Smooth muscle cell (in vitro differentiated cells): Measurements from ENCODE around the gene ZBTB16. TPM values are rescaled to one million over a fixed set of nuclear protein-coding genes. Genes with fewer than 3 reads are reported as not detected.

Experiments
- DNase-seq: peaks from one replicate; lab custom pipeline; 2025; ENCODE audit not compliant: unreplicated experiment; lab: John Stamatoyannopoulos, UW
- H2AFZ ChIP-seq: fragments of 200-600 bp; sonication (generic); 2 replicates; pipeline ENCODE4 v1.6.0; 2016; ENCODE audit warnings: antibody characterized with exemption, low read depth, mild to moderate bottlenecking
- H3F3A ChIP-seq: fragments of 200-600 bp; sonication (generic); 2 replicates; pipeline ENCODE4 v1.6.0; 2017; ENCODE audit warnings: antibody characterized with exemption, low read depth
- H3K27ac ChIP-seq: fragments of 200-600 bp; sonication (generic); 2 replicates; pipeline ENCODE4 v1.5.1; 2016; ENCODE audit warnings: low read depth, mild to moderate bottlenecking
- H3K27me3 ChIP-seq: fragments of 200-600 bp; sonication (generic); 2 replicates; pipeline ENCODE4 v1.6.1; 2016; ENCODE audit warnings: low read depth, mild to moderate bottlenecking
- H3K36me3 ChIP-seq: fragments of 200-600 bp; sonication (generic); 2 replicates; pipeline ENCODE4 v1.5.1; 2016; ENCODE audit warnings: low read depth
- H3K4me1 ChIP-seq: fragments of 200-600 bp; sonication (generic); 2 replicates; pipeline ENCODE4 v1.5.1; 2016; ENCODE audit warnings: low read depth
- H3K4me2 ChIP-seq: fragments of 200-600 bp; sonication (generic); 2 replicates; pipeline ENCODE4 v1.6.0; 2016; ENCODE audit warnings: mild to moderate bottlenecking
- H3K4me3 ChIP-seq: fragments of 200-600 bp; sonication (generic); 2 replicates; pipeline ENCODE4 v1.5.1; 2016; ENCODE audit warnings: mild to moderate bottlenecking
- H3K79me2 ChIP-seq: fragments of 200-600 bp; sonication (generic); 2 replicates; pipeline ENCODE4 v1.6.0; 2016; ENCODE audit warnings: low read depth, mild to moderate bottlenecking
- H3K9ac ChIP-seq: fragments of 200-600 bp; sonication (generic); 2 replicates; pipeline ENCODE4 v1.6.0; 2016; ENCODE audit warnings: low read depth
- H3K9me3 ChIP-seq: fragments of 200-600 bp; sonication (generic); replicated peaks from 2 replicates; pipeline ENCODE4 v1.5.1; 2016; ENCODE audit warnings: low read depth
- H4K20me1 ChIP-seq: fragments of 200-600 bp; sonication (generic); 2 replicates; pipeline ENCODE4 v1.6.0; 2016; ENCODE audit warnings: low read depth
- WGBS: methylation state at CpG from one replicate; pipeline ENCODE4 v1.1.7; 2016; ENCODE audit warnings: low lambda C conversion rate; 5-methylcytosine and 5-hydroxymethylcytosine counted together
- polyA plus RNA-seq: library from polyadenylated mRNA; unstranded; fragments of >200 nt; fragmentation: Nextera tagmentation; extraction: Ambion mirVana; gene quantifications from 2 replicates; pipeline ENCODE4 v1.2.1, GENCODE V29; 2016
- total RNA-seq: library from RNA; depleted of rRNA; stranded (reverse); fragments of >200 nt; gene quantifications from 2 replicates; pipeline ENCODE4 v1.2.3, GENCODE V29; 2014
- TF ChIP-seq, protein P1 (sequence below): fragments of 200-600 bp; sonication (generic); IDR thresholded peaks from 2 replicates; pipeline ENCODE4 v1.5.1; 2017; ENCODE audit warnings: borderline replicate concordance, mild to moderate bottlenecking, antibody characterized with exemption; ENCODE audit not compliant: insufficient read depth, poor library complexity, severe bottlenecking

ZBTB16 gene
- total and polyA plus RNA-seq, 2 experiments from 2014 or later: not detected

DNA sequence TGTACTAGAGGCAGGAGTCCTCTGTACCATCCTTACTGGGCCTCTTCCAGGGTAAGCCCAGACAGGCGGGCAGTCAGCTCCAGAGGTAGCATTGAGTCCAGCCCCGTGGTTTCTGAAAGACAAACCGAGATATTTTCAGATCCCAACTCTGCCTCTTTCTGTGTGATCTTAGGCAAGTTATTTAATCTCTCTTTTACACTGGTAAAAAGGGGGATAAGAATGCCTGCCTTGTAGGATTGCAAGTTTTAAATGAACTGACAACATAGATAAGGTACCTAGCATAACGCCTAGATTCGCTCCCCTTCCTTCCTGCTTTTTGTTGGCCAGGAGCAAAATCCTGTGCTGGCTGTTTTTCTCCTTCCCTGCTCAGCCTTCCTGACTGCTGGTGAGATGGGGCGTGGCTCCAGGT, 180.2 kb downstream of the ZBTB16 start:
- H3K4me1 ChIP-seq: peaks cover 14% of the 10 kb centered on the region
- H3K79me2 ChIP-seq: no peaks in the 10 kb centered on the region
- H3K9ac ChIP-seq: no peak overlapping the region
- 87% methylated on average over 6 of the region's 6 CpGs for WGBS
- no peak for DNase-seq
- H3K4me2 ChIP-seq: no peak overlapping the region
- no peaks in the 10 kb centered on the region for H3F3A ChIP-seq
- H2AFZ ChIP-seq: no peak overlapping the region
- H3K4me3 ChIP-seq: no peak overlapping the region
- no peaks in the 10 kb centered on the region for H3K36me3 ChIP-seq
- H3K9me3 ChIP-seq: no peaks in the 10 kb centered on the region
- TF ChIP-seq, protein P1, sequence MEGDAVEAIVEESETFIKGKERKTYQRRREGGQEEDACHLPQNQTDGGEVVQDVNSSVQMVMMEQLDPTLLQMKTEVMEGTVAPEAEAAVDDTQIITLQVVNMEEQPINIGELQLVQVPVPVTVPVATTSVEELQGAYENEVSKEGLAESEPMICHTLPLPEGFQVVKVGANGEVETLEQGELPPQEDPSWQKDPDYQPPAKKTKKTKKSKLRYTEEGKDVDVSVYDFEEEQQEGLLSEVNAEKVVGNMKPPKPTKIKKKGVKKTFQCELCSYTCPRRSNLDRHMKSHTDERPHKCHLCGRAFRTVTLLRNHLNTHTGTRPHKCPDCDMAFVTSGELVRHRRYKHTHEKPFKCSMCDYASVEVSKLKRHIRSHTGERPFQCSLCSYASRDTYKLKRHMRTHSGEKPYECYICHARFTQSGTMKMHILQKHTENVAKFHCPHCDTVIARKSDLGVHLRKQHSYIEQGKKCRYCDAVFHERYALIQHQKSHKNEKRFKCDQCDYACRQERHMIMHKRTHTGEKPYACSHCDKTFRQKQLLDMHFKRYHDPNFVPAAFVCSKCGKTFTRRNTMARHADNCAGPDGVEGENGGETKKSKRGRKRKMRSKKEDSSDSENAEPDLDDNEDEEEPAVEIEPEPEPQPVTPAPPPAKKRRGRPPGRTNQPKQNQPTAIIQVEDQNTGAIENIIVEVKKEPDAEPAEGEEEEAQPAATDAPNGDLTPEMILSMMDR: no peak
- no peak overlapping the region for H3K27ac ChIP-seq
- no peaks in the 10 kb centered on the region for H4K20me1 ChIP-seq
- peaks cover 25% of the 10 kb centered on the region for H3K27me3 ChIP-seq

DNA sequence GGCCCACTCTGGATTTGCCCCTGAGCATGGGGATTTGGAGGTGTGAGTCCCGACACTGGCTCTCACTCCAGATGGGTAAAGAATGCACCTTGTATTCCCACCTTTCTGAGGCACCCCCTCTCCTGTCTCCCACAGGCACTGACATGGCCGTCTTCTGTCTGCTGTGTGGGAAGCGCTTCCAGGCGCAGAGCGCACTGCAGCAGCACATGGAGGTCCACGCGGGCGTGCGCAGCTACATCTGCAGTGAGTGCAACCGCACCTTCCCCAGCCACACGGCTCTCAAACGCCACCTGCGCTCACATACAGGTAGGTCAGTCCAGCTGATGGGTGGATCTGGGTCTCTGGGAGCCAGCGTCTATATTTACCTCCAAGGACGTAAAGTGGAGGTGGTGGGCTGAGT, 182.5 kb downstream of the ZBTB16 start:
- 92% methylated on average over 15 of the region's 15 CpGs for WGBS
- peaks cover 25% of the 10 kb centered on the region for H3K27me3 ChIP-seq
- TF ChIP-seq, protein P1: no peak
- no peaks in the 10 kb centered on the region for H3F3A ChIP-seq
- no peaks in the 10 kb centered on the region for H3K36me3 ChIP-seq
- H3K9ac ChIP-seq: no peak overlapping the region
- no peaks in the 10 kb centered on the region for H3K79me2 ChIP-seq
- H3K4me3 ChIP-seq: no peak overlapping the region
- no peak overlapping the region for H2AFZ ChIP-seq
- no peak overlapping the region for H3K4me2 ChIP-seq
- no peak overlapping the region for H3K27ac ChIP-seq
- H3K9me3 ChIP-seq: no peaks in the 10 kb centered on the region
- H4K20me1 ChIP-seq: no peaks in the 10 kb centered on the region
- DNase-seq: no peak
- peaks cover 14% of the 10 kb centered on the region for H3K4me1 ChIP-seq

DNA sequence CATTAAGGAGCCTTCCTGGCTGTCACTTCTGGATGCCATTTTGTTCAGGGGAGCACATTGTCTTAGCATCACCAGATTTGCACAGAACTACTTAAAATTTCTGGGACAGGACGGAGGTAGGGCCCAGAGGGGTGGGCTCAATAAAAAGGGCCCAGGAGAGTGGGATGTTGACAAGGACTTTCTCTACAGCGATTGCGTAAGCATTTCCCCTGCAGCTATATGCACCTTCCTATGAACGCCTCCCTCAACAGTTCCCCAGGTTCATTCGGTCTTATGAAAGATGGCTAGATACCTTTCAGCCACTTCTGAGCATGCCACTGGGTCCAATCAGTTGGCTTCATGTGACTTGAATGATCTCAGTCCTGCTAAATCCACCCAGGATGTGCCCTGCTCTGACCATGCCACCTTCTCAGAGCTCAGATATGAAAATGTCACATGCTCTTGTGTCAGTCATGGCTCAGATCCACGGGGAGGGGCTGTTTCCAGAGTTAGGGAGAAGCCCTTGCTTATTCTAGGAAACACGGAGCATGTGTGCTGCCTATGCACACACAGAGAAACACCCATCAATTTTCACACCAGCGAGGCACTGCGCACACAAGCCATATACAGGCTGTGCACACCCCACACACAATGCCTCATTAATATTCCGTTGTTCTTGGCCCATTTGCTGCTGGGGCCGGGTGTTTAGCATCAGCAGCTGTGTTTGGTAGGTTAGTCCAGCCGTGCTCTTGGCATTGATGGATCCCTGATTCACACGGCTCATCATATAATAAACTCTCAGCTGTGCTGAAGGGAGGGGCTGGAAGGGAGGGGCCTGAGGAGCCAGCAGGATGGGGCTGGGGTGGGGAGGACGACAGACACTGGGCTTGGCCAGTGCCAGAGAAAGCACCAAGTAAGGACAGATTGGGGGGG, 184.2 kb downstream of the ZBTB16 start:
- Histone ChIP-seq H3K4me2 (no peak overlapping the region), H2AFZ (no peak overlapping the region), H3K79me2 (no peaks in the 10 kb centered on the region), H3K27ac (no peak overlapping the region), H3K36me3 (no peaks in the 10 kb centered on the region), H3K4me3 (no peak overlapping the region), H3K4me1 (peaks cover 8% of the 10 kb centered on the region), H4K20me1 (no peaks in the 10 kb centered on the region), H3K9ac (no peak overlapping the region), H3F3A (no peaks in the 10 kb centered on the region), H3K9me3 (no peaks in the 10 kb centered on the region), H3K27me3 (peaks cover 25% of the 10 kb centered on the region)
- no peak for DNase-seq
- TF ChIP-seq, protein P1: no peak
- WGBS: 85% methylated on average over 14 of the region's 14 CpGs
